ENCODE measurements around the gene TRIM24.
"Not testable (repeated sequence)": the region's sequence is repeated elsewhere in the genome, so short reads cannot be mapped to it uniquely, and the experiment has no call there.

Gene TRIM24

DNA sequence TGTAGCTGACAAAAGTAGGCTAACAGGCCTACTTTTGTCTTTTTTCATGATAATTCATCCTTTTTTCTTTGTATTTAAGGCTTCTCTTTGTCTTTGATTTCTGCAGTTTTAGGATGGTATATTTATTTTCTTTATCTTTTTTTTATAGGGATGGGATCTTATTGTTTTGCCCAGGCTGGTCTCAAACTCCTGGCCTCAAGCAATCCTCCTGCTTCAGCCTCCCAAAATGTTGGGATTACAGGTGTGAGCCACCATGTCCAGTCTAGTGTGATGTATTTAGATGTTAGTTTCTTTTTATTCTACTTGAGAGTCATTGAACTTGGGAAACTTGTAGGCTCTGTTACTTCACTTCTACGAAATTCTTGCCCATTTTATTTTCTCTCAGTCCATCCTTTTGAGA, 35.4 kb downstream of the TRIM24 start:
- no peak for DNase-seq

DNA sequence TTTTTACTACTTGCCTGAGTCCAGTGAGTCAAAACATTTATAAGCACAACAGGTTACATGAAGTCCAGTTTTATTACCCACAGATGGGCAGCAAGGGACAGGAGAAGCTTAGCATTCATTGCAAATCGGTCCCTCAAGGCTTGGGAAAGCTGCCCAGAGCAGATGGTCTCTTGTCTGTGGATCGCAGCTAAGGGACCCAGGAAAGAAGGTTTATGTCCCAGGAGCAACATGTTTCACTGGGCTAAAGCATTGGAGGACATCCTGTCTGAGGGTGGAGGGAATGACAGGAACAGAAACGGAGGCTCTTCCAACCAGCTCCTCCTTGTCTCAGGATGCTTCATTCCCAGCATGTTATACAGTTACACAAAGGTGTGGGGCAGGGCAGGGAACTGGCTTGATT, 39.3 kb downstream of the TRIM24 start:
- DNase-seq = no peak

DNA sequence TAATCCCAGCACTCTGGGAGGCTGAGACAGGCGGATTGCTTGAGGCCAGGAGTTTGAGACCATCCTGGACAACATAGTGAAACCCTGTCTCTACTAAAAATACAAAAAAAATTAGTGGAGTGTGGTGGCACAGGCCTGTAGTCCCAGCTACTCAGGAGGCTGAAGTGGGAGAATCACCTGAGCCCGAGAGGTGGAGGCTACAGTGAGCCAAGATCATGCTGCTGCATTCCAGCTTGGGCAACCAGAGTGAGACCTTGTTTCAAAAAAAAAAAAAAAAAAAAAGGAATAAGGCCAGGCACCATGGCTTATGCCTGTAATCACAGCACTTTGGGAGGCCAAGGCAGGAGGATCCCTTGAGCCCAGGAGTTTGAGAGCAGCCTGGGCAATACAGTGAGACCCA, 40.2 kb downstream of the TRIM24 start:
- DNase-seq = not testable (repeated sequence)

DNA sequence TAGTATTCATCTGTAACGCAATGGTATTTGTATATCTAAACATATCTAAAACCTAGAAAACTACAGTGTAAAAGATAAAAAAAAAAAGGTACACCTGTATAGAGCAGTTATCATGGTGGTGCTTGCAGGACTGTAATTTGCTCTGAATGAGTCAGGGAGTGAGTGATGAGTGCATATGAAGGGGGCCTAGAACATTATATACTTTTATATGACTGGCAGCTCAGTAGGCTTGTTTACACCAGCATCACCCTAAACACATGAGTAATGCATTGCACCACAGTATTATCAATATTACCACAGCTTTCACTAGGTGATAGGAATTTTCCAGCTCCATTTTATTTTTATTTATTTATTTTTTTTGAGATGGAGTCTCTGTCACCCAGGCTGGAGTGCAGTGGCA, 40.8 kb downstream of the TRIM24 start:
- DNase-seq = no peak

DNA sequence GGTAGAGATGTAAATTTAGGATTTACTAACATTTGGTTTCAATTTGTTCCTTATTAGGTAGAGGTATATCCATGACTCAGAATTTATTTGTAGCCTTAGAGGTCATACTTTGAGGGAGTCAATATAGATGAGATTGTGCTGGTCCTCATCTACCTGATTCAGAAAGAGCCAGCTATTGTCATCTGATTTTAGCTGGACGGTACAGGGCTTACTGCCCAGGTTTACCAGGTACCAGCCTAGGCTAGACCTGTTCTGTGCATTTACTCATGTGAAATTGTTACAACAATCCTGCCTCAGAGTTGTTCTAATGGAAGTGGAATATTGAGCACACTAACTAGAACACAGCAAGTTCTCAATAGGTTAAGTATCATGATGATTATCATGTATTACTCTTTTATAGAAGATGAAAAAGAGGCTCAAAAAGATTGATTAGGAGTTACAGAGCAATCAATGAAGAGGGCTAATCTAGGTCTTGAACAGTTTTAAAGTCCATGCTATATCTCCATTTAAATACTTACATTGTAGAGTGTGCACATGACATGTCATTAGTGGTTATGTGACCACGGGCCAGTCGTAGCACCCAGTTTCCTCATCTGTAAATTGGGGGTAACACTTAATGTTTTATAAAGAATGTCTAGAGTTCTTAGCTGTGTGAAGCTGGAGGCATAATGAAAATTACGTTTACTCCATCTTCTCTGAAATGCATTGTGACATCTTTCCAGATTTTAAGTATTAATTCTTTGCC, 42.1 kb downstream of the TRIM24 start:
- DNase-seq = no peak

DNA sequence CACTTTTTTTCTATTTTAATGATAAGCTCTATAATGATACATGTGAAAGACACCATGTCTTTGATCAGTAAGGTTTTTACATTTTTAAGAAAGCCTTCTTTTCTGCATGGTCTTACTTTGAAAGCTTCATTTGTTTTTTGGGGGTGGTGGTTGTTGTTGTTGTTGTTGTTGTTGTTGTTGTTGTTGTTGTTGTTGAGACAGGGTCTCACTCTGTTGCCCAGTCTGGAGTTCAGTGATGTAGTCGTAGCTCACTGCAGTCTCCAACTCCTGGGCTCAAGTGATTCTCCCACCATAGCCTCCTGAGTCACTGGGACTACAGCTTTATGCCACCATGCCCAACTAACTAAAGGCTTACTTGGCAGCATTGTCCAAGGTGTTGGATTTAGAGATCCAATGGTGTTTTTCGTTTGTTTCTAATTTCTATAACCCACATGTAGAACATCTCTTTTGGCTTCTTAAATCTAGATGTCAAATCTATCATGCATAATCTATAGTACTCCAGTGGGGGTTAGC, 45.4 kb downstream of the TRIM24 start:
- DNase-seq = no peak

DNA sequence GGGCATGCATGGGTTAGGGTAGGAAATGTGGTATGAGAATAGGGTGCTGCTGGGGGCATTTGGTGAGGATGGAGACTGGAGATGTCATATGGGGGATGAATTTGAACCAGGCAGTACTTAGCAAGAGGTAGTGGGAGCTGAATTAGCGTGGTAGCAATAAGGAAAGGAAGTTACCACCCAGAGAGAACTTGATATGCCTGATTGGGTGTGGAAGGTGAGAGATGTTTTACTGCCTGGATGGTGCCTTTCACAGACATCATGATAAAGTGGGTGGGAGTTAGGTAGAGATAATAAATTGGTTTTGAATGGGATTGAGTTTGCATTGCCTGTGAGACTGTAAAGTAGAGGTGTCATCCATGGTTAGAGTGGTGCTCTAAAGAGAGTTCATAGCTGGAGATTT, 46.7 kb downstream of the TRIM24 start:
- no peak for DNase-seq

DNA sequence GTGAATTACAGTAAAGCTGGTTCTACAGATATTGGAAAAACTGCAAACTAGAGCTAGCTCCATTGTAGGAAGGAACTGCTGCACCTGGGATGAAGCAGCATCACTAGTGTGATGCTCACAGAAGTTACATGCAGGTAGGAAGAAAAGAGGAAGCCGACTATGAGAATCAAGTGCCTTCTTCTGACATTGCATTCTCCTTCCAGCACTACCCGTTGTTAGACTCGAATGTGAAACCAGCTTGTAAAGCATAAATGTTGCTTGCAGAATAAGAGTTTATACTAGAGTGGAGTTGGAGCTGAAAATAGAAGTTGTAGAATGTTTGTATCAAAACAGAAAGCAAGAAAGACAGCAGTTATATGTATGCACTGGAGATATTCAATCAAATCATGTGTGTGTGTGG, 49.9 kb downstream of the TRIM24 start:
- no peak for DNase-seq

DNA sequence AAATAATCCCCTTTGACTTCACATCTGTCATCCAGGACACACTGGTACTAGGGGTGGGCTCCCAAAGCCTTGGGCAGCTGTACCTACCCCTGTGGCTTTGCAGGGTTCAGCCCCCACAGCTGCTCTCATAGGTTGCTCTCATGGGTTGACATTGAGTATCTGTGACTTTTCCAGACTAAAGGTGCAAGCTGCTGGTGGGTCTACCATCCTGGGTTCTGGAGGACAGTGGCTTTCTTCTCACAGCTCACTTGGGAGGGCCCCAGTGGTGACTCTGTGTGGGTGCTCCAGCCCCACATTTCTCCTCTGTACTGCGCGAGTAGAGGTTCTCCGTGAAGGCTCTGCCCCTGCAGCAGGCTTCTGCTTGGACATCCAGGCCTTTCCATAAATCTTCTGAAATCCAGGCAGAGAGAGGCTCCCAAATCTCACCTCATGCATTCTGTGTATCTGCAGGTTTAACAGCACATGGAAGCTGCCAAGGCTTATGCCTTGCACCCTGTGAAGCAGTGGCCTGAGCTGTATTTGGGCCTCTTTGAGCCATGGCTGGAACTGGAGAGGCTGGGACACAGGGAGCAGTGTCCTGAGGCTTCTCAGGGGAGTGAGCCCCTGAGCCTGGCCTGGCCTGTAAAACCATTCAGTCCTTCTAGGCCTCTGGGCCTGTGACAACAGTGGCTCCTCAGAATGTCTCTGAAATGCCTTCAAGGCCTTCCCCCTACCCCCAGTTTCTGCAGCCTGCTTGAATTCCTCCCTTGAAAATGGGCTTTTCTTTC, 52.2 kb downstream of the TRIM24 start:
- no peak for DNase-seq

DNA sequence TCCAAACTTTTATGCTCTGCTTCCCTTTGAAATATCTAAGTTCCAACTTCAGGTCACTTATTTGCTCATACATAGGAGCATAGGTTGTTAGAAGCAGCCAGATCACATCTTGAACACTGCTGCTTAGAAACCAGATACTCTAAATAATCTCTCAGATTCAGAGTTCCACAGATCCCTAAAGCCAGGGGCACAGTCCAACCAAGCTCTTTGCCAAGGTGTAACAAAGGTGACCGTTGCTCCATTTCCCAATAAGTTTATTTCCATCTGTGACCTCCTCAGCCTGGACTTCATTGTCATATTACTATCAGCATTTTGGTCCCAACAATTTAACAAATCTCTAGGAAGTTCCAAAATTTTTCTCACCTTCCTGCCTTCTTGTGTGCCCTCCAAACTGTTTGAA, 52.8 kb downstream of the TRIM24 start:
- DNase-seq = no peak

DNA sequence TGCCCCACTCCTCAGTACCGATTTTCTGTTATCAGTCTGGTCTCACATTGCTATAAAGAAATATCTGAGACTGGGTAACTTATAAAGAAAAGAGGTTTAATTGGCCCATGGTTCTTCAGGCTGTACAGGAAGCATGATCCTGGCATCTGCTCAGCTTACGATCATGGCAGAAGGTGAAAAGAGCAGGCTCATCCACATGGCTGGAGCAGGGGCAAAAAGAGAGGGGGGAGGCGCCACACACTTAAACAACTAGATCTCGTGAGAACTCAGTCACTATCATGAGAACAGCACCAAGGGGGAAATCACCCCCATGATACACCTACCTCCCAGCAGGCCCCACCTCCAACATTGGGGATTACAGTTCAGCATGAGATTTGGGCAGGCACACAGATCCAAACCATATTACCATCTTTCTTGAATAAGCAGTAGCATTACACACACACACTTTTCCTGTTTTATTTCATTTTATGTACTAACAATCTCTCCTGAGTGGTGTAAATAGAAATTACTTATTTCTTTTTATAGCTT, 53.3 kb downstream of the TRIM24 start:
- no peak for DNase-seq

DNA sequence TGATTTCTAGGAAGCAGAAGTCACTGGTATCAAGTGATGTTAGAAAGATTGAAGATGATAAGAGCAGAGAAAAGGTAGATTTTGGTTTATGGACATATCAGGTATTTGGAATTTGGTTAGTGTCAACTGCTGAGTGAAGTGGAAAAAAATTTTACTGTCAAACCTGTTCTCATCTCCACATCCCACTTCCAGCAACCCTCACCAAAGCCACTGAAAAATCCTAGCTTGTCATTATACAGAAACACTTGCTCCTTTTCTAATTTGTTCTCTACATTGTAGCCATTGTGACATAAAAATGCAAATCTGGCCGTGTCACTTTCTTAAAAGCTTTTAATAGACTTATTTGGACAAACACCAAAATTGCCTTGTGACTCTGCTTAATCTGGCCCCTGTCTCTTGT, 54.0 kb downstream of the TRIM24 start:
- no peak for DNase-seq

DNA sequence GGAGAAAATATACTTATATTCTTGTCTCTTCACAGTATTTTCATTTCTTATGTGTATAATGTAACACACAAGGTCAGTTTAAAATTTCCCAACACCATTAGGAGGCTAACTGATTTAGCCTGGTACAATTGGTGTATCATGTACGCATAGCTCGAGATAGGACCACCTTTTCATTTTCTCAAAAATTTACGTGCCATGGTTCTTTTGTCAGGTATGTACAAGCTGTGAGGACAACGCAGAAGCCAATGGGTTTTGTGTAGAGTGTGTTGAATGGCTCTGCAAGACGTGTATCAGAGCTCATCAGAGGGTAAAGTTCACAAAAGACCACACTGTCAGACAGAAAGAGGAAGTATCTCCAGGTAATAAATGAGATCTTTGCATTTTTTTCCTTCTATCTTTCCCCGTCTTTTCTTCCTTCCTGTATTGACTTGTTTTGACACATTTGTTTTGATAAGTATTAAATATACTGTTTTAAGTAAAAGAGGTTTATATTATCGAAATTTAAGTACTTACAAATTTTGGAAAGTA, 55.0 kb downstream of the TRIM24 start:
- no peak for DNase-seq

DNA sequence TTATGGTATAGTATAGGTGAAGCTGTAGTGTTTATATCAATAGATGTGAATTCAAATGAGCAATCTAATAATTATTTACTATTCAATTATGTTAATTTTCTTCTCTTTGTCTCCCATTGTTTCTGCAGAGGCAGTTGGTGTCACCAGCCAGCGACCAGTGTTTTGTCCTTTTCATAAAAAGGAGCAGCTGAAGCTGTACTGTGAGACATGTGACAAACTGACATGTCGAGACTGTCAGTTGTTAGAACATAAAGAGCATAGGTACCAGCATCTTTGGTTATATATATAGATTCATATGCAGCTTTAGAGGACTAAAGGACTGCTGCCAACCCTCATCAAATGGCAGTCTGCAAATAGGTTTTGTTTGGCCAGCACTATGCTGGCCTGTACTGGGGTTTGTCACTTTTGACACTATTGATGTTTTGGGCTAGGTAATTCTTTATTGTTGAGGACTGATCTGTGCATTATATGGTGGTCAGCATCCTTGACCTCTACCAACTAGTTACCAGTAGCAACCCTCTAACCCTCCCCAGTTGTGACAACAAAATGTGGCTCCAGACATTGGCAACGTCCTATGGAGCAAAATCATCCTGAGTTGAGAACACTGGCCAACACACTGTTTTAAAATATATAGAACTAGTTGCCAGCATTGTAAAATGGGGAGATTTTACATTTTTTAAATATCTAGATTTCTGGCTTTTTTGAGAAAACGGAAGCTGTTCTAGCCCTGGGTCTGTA, 59.2 kb downstream of the TRIM24 start:
- no peak for DNase-seq

DNA sequence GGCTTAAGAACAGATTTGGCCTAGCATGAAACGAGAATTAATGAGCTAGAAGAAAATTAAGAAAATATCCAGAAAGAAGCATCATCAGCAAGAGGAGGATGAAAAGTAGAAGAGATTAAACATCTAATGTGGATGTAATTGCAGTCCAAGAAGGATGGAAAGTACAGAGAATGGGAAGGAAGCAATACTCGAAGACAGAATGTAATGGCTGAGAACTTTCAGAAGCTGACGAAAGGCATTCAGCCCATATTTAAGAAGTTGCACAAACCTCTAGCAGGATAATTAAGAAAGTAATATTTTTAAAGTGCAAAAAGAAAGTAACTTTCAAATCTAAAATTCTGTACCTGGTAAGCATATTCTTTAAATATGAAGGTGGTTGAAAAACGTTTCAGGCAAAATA, 60.7 kb downstream of the TRIM24 start:
- no peak for DNase-seq

DNA sequence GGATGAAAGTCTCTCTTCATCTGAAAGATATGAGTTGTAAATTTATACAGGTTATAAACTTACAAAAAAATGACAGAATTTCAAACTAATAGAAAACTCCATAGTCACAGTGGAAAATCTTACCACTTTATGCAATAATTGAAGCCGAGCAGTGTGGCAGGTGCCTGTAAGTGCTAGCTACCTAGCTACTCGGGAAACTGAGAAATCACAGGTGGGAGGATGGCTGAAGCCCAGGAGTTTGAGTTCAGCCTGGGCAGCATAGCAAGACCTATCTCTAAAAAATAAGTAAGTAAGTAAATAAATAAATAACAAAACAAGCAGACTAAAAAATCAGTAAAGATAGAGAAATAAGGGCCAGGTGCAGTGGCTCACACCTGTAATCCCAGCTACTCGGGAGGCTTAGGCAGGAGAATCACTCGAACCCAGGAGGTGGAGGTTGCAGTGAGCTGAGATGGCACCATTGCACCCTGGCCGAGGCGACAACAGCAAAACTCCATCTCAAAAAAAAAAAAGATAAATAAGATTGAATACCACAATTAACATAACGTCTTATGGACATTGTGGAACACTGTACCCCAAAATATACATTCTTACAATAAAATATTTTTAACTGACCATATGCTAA, 61.9 kb downstream of the TRIM24 start:
- DNase-seq = no peak

DNA sequence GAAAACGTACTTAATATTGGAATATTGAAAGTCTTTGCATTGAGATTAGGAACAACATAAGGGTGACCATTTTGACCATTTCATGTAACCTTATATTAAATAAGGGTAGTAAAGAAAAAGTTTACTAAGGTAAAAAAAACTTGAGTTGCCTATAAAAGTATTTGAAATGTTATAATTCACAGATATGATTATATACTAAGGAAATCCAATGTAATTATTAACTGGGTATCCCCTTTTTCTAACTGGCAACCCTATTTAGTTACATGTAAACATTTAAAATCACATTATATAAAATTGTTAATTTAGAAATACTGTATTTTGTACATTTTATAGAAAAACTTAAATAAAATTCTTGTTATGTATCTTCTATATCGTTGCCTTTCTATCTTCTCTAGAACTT, 64.2 kb downstream of the TRIM24 start:
- no peak for DNase-seq

DNA sequence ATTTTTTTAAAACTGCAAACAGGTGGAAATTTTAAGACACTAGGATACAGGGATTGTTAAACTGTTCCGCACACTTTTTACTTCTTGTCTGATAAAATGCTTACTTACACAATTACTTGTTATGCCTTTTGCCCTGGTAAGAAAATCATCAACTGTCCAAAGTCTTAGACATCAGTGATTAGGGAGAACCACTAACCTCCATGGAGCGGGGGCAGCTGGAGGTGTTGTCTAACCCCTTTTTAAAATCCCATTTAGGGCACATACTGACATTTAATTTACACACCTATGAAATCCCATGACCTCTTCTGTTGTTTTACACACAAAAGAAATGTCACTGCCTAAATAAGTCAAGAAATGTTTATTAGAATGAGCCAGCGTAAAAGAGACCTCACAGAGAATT, 65.7 kb downstream of the TRIM24 start:
- no peak for DNase-seq

DNA sequence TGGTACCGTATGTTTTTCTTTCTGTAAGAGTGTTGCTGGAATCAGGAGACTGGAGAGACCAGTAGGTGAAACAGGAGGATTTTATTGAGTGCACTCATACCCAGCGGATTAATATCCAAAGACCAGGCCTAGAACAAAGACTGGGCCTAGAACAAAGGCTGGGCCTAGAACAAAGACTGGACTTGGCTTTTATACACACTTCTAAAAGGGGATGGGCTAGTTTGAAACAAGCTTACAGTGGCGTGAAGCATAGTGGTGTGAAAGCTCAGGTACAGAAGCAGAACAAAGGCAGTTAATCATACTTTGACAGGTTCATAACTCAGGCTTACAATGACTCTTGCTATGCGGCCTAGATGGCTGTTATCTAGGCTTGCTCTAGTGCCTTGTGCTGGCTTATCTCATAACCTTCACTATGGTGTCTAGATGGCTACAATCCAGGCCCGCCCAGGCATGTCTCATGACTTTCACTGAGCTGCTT, 67.7 kb downstream of the TRIM24 start:
- no peak for DNase-seq

DNA sequence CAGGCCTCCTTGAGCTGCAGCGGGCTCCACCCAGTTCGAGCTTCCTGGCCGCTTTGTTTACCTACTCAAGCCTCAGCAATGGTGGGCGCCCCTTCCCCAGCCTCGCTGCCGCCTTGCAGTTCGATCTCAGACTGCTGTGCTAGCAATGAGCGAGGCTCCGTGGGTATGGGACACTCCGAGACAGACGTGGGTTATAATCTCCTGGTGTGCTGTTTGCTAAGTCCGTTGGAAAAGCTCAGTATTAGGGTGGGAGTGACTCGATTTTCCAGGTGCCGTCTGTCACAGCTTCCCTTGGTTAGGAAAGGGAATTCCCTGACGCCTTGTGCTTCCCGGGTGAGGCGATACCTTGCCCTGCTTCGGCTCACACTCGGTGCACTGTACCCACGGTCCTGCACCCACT, 76.8 kb downstream of the TRIM24 start:
- not testable (repeated sequence) for DNase-seq

DNA sequence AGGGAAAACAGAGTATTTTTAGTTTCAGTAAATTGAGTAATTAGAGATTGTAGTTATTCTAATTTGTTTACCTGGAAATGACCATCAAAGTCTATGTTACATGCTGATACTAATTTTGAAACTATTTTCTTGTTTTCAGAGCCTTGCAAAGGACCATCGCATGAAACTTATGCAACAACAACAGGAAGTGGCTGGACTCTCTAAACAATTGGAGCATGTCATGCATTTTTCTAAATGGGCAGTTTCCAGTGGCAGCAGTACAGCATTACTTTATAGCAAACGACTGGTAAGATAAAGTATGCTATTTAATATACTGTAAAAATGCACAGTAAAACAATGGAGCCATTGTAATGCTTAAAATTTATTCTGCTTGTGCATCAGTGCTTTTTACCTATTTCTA, 78.5 kb downstream of the TRIM24 start:
- no peak for DNase-seq

DNA sequence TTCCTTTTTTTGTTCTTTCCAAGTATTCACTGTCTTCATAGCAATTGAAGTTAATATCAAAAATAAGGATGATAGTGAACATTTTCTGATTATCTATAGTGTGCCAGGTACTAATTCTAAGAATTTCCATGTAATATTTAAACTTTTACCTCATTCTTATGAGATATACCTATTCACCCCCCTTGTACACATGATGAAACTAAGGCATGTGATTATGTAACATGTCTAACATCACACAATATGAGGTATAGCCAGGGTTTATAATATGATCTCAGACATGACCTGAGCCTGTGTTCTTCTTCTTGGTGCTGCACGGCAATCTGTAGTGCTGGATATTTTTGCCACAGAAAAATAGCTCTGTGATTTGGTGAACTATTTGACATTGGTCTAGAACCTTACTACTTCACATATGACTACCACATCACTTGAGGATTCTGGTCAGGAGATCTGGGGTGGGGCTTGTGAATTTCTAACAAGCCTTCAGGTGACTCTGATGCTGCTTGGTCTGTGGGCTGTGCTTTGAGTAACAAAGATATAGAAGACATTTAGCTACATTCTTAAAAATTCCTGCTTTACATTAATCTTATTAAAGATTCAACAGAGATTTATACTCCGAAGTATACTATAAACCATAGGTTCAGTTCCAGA, 79.1 kb downstream of the TRIM24 start:
- no peak for DNase-seq

All from DMS153 (cell line).